ENCODE results near the gene SPEM1. TPM values are rescaled to one million over a fixed set of nuclear protein-coding genes. Genes with fewer than 3 reads are reported as not detected.

SPEM1 gene
- total and polyA plus RNA-seq, 4 donors = 0.29 TPM; not detected in 3

GRCh38 chr17:7427549-7427948 is 7.4 kb downstream of the SPEM1 start:
- 88% methylated on average over 7 of the region's 7 CpGs for WGBS (ENCODE audit: insufficient coverage)
- no peak for DNase-seq (ENCODE audit: low read depth in 4 of 6, low spot score in 6 of 6)
- Histone ChIP-seq H3K4me3 (ENCODE audit: low read depth, low read length) (no peak overlapping the region), H3K36me3 (ENCODE audit: control insufficient read depth, insufficient read depth, low read length) (peaks cover 1% of the 10 kb centered on the region), H3K27me3 (ENCODE audit: control insufficient read depth, insufficient read depth, low read length) (no peaks in the 10 kb centered on the region), H3K27ac (ENCODE audit: low read depth, low read length) (no peak overlapping the region), H3K4me1 (ENCODE audit: control insufficient read depth, insufficient read depth, low read length) (no peaks in the 10 kb centered on the region), H3K9me3 (ENCODE audit: control insufficient read depth, insufficient read depth, low read length) (no peaks in the 10 kb centered on the region)

GRCh38 chr17:7428557-7428956 is 8.4 kb downstream of the SPEM1 start, which contains the start of gene SPEM3:
Gene SPEM3 (plus strand): TSS chr17:7428857. CDS start chr17:7428903, 46 bp downstream.
- no peaks in the 10 kb centered on the region for H3K4me1 ChIP-seq (ENCODE audit: control insufficient read depth, insufficient read depth, low read length)
- no peaks in the 10 kb centered on the region for H3K9me3 ChIP-seq (ENCODE audit: control insufficient read depth, insufficient read depth, low read length)
- H3K4me3 ChIP-seq (ENCODE audit: low read depth, low read length) = no peak within 1 kb of the TSS
- no peaks in the 10 kb centered on the region for H3K27me3 ChIP-seq (ENCODE audit: control insufficient read depth, insufficient read depth, low read length)
- DNase-seq (ENCODE audit: low read depth in 4 of 6, low spot score in 6 of 6) = no peak
- H3K36me3 ChIP-seq (ENCODE audit: control insufficient read depth, insufficient read depth, low read length) = no peaks in the 10 kb centered on the region
- H3K27ac ChIP-seq (ENCODE audit: low read depth, low read length) = no peak within 1 kb of the TSS
- 81% methylated on average over 4 of the region's 5 CpGs for WGBS (ENCODE audit: insufficient coverage)

- no peak for DNase-seq (ENCODE audit: low read depth in 4 of 6, low spot score in 6 of 6)
- H3K4me3 ChIP-seq (ENCODE audit: low read depth, low read length) = no peak overlapping the region
- no peaks in the 10 kb centered on the region for H3K9me3 ChIP-seq (ENCODE audit: control insufficient read depth, insufficient read depth, low read length)
- H3K36me3 ChIP-seq (ENCODE audit: control insufficient read depth, insufficient read depth, low read length) = no peaks in the 10 kb centered on the region
- H3K27me3 ChIP-seq (ENCODE audit: control insufficient read depth, insufficient read depth, low read length) = peaks cover 2% of the 10 kb centered on the region
- WGBS (ENCODE audit: insufficient coverage) = 94% methylated on average over 10 of the region's 10 CpGs
- no peaks in the 10 kb centered on the region for H3K4me1 ChIP-seq (ENCODE audit: control insufficient read depth, insufficient read depth, low read length)
- H3K27ac ChIP-seq (ENCODE audit: low read depth, low read length) = no peak overlapping the region
Measured at GRCh38 chr17:7429722-7430121, 9.6 kb downstream of the SPEM1 start.

GRCh38 chr17:7431231-7431630 is 11.1 kb downstream of the SPEM1 start:
- no peak overlapping the region for H3K27ac ChIP-seq (ENCODE audit: low read depth, low read length)
- no peaks in the 10 kb centered on the region for H3K36me3 ChIP-seq (ENCODE audit: control insufficient read depth, insufficient read depth, low read length)
- no peak for DNase-seq (ENCODE audit: low read depth in 4 of 6, low spot score in 6 of 6)
- WGBS (ENCODE audit: insufficient coverage) = 91% methylated on average over 1 of the region's 1 CpG
- H3K4me3 ChIP-seq (ENCODE audit: low read depth, low read length) = no peak overlapping the region
- peaks cover 15% of the 10 kb centered on the region for H3K4me1 ChIP-seq (ENCODE audit: control insufficient read depth, insufficient read depth, low read length)
- no peaks in the 10 kb centered on the region for H3K9me3 ChIP-seq (ENCODE audit: control insufficient read depth, insufficient read depth, low read length)
- peaks cover 15% of the 10 kb centered on the region for H3K27me3 ChIP-seq (ENCODE audit: control insufficient read depth, insufficient read depth, low read length)

- H3K4me1 ChIP-seq (ENCODE audit: control insufficient read depth, insufficient read depth, low read length) = peaks cover 25% of the 10 kb centered on the region
- H3K9me3 ChIP-seq (ENCODE audit: control insufficient read depth, insufficient read depth, low read length) = no peaks in the 10 kb centered on the region
- H3K4me3 ChIP-seq (ENCODE audit: low read depth, low read length) = no peak overlapping the region
- DNase-seq (ENCODE audit: low read depth in 4 of 6, low spot score in 6 of 6) = no peak
- no peak overlapping the region for H3K27ac ChIP-seq (ENCODE audit: low read depth, low read length)
- H3K36me3 ChIP-seq (ENCODE audit: control insufficient read depth, insufficient read depth, low read length) = no peaks in the 10 kb centered on the region
- WGBS (ENCODE audit: insufficient coverage) = 95% methylated on average over 11 of the region's 11 CpGs
- peaks cover 18% of the 10 kb centered on the region for H3K27me3 ChIP-seq (ENCODE audit: control insufficient read depth, insufficient read depth, low read length)
Measured at GRCh38 chr17:7432296-7432695, 12.2 kb downstream of the SPEM1 start.

GRCh38 chr17:7435676-7436555 is 15.8 kb downstream of the SPEM1 start:
- H3K4me1 ChIP-seq (ENCODE audit: control insufficient read depth, insufficient read depth, low read length) = peaks cover 55% of the 10 kb centered on the region
- H3K27ac ChIP-seq (ENCODE audit: low read depth, low read length) = peak overlapping the region; percentile 33
- WGBS (ENCODE audit: insufficient coverage) = 4% methylated on average over 49 of the region's 49 CpGs
- H3K9me3 ChIP-seq (ENCODE audit: control insufficient read depth, insufficient read depth, low read length) = no peaks in the 10 kb centered on the region
- H3K4me3 ChIP-seq (ENCODE audit: low read depth, low read length) = peak overlapping the region; percentile 47
- H3K27me3 ChIP-seq (ENCODE audit: control insufficient read depth, insufficient read depth, low read length) = peaks cover 34% of the 10 kb centered on the region
- H3K36me3 ChIP-seq (ENCODE audit: control insufficient read depth, insufficient read depth, low read length) = no peaks in the 10 kb centered on the region
- DNase-seq (ENCODE audit: low read depth in 4 of 6, low spot score in 6 of 6) = no peak

- Histone ChIP-seq H3K27ac (ENCODE audit: low read depth, low read length) (peak overlapping the region; percentile 52), H3K4me3 (ENCODE audit: low read depth, low read length) (peak overlapping the region; percentile 55), H3K9me3 (ENCODE audit: control insufficient read depth, insufficient read depth, low read length) (no peaks in the 10 kb centered on the region), H3K27me3 (ENCODE audit: control insufficient read depth, insufficient read depth, low read length) (peaks cover 34% of the 10 kb centered on the region), H3K36me3 (ENCODE audit: control insufficient read depth, insufficient read depth, low read length) (no peaks in the 10 kb centered on the region), H3K4me1 (ENCODE audit: control insufficient read depth, insufficient read depth, low read length) (peaks cover 64% of the 10 kb centered on the region)
- WGBS (ENCODE audit: insufficient coverage) = 1% methylated on average over 92 of the region's 92 CpGs
- DNase-seq (ENCODE audit: low read depth in 4 of 6, low spot score in 6 of 6) = peak in 2 of 6 donors; percentile 83 to 90
Measured at GRCh38 chr17:7436556-7437368, 16.6 kb downstream of the SPEM1 start.

GRCh38 chr17:7437369-7437863 is 17.3 kb downstream of the SPEM1 start:
- peaks cover 34% of the 10 kb centered on the region for H3K27me3 ChIP-seq (ENCODE audit: control insufficient read depth, insufficient read depth, low read length)
- H3K4me3 ChIP-seq (ENCODE audit: low read depth, low read length) = peak overlapping the region; percentile 55
- H3K27ac ChIP-seq (ENCODE audit: low read depth, low read length) = peak overlapping the region; percentile 84
- no peaks in the 10 kb centered on the region for H3K9me3 ChIP-seq (ENCODE audit: control insufficient read depth, insufficient read depth, low read length)
- DNase-seq (ENCODE audit: low read depth in 4 of 6, low spot score in 6 of 6) = no peak
- 8% methylated on average over 26 of the region's 31 CpGs for WGBS (ENCODE audit: insufficient coverage)
- H3K36me3 ChIP-seq (ENCODE audit: control insufficient read depth, insufficient read depth, low read length) = peaks cover under 1% of the 10 kb centered on the region
- peaks cover 65% of the 10 kb centered on the region for H3K4me1 ChIP-seq (ENCODE audit: control insufficient read depth, insufficient read depth, low read length)

GRCh38 chr17:7437950-7438614 is 18.0 kb downstream of the SPEM1 start:
- peak in 2 of 6 donors; percentile 84 to 87 for DNase-seq (ENCODE audit: low read depth in 4 of 6, low spot score in 6 of 6)
- Histone ChIP-seq H3K4me1 (ENCODE audit: control insufficient read depth, insufficient read depth, low read length) (peaks cover 65% of the 10 kb centered on the region), H3K27me3 (ENCODE audit: control insufficient read depth, insufficient read depth, low read length) (peaks cover 36% of the 10 kb centered on the region), H3K27ac (ENCODE audit: low read depth, low read length) (peak overlapping the region; percentile 84), H3K4me3 (ENCODE audit: low read depth, low read length) (peak overlapping the region; percentile 55), H3K36me3 (ENCODE audit: control insufficient read depth, insufficient read depth, low read length) (peaks cover 7% of the 10 kb centered on the region), H3K9me3 (ENCODE audit: control insufficient read depth, insufficient read depth, low read length) (no peaks in the 10 kb centered on the region)
- 4% methylated on average over 47 of the region's 48 CpGs for WGBS (ENCODE audit: insufficient coverage)
